GM10248 (cell line): ENCODE data around the gene GPI.
A peak's percentile ranks its signal among the peaks of the same experiment; 100 is the strongest.

Experiments
- CTCF ChIA-PET: fragments of 300-600 bp; sonication (Branson Sonifier 250); formaldehyde crosslinking; extraction: SDS; loops from one replicate; lab custom pipeline; 2021; ENCODE audit warnings: antibody characterized with exemption; lab: Yijun Ruan, JAX
- POLR2A ChIA-PET: fragments of 350-650 bp; sonication (Branson Sonifier 250); formaldehyde crosslinking; extraction: SDS; loops from one replicate; lab custom pipeline; 2020; ENCODE audit warnings: antibody characterized with exemption; lab: Yijun Ruan, JAX
- DNase-seq: peaks from one replicate; pipeline ENCODE4 v3.0.0; 2012; ENCODE audit errors: extremely low spot score
- CTCF ChIP-seq: IDR thresholded peaks from 2 replicates; pipeline ENCODE4 v1.5.1; 2012; ENCODE audit warnings: mild to moderate bottlenecking, low read depth; ENCODE audit errors: extremely low read depth, missing control alignments, control extremely low read depth

GPI gene

GRCh38 chr19:34426096-34426661 is 61.2 kb downstream of the GPI start:
- DNase-seq: no peak
- CTCF ChIA-PET: interaction anchor here (1.0 kb wide), 2 partner anchors 10 to 67 kb away, joined by 4 read pairs; no protein-coding TSS in a partner anchor
- no peak for TF ChIP-seq CTCF
- POLR2A ChIA-PET: interaction anchor here (0.6 kb wide), 1 partner anchor 9 kb away, joined by 4 read pairs; no protein-coding TSS in a partner anchor

GRCh38 chr19:34428549-34429285 is 63.7 kb downstream of the GPI start:
- ChIA-PET POLR2A (no interaction called here), CTCF (interaction anchor here (1.2 kb wide), 1 partner anchor 17 kb away, joined by 3 read pairs; no protein-coding TSS in a partner anchor)
- DNase-seq: peak; percentile 68
- no peak for TF ChIP-seq CTCF

- CTCF ChIA-PET: interaction anchor here (1.2 to 1.4 kb wide), 3 partner anchors 9 to 70 kb away, joined by 3 to 9 read pairs (median 3); no protein-coding TSS in a partner anchor
- POLR2A ChIA-PET: no interaction called here
- TF ChIP-seq CTCF: no peak
- DNase-seq: no peak
Measured at GRCh38 chr19:34429553-34429952, 64.6 kb downstream of the GPI start.

- peak; percentile 69 for TF ChIP-seq CTCF
- ChIA-PET POLR2A (interaction anchor here (0.7 kb wide), 1 partner anchor 66 kb away, joined by 3 read pairs; no protein-coding TSS in a partner anchor), CTCF (interaction anchor here (0.7 to 2.5 kb wide), 19 partner anchors 9 to 205 kb away, joined by 3 to 10 read pairs (median 3); partner anchors contain the start of gene PDCD2L)
- DNase-seq: peak; percentile 78
Measured at GRCh38 chr19:34430738-34431625, 66.0 kb downstream of the GPI start.

GRCh38 chr19:34431681-34432402 is 66.8 kb downstream of the GPI start:
- ChIA-PET POLR2A (no interaction called here), CTCF (interaction anchor here (0.7 to 2.5 kb wide), 6 partner anchors 8 to 34 kb away, joined by 3 to 10 read pairs (median 3); no protein-coding TSS in a partner anchor)
- no peak for DNase-seq
- no peak for TF ChIP-seq CTCF

- ChIA-PET POLR2A (no interaction called here), CTCF (no interaction called here)
- no peak for DNase-seq
- no peak for TF ChIP-seq CTCF
Measured at GRCh38 chr19:34432797-34433196, 67.8 kb downstream of the GPI start.
